ENCODE data around the gene TTL.

- TF ChIP-seq CTCF (IDR thresholded peaks at IDR 0.05) (no peak), POLR2A (IDR thresholded peaks at IDR 0.05) (no peak), POLR2AphosphoS5 (IDR thresholded peaks at IDR 0.05) (no peak), EP300 (IDR thresholded peaks at IDR 0.05) (no peak)
These were observed 106.7 kb downstream of the TTL start for GRCh38 chr2:112588611-112589045.

Measured in sigmoid colon (tissue), 4 donors.